Kidney tubule cell (primary cell): ENCODE results near the gene NCEH1.
"Not testable (repeated sequence)": the region's sequence is repeated elsewhere in the genome, so short reads cannot be mapped to it uniquely, and the experiment has no call there.

ENCODE experiments used
- DNase-seq: peaks from one replicate; pipeline ENCODE4 v3.0.0-alpha.2; 2018; ENCODE audit warnings: low spot score

NCEH1 gene

GRCh38 chr3:172710664-172711453 lies at the start of gene NCEH1:
Gene NCEH1 (minus strand): TSS chr3:172711067. CDS start chr3:172710984, 83 bp downstream.
- peak; percentile 100 for DNase-seq

GRCh38 chr3:172760416-172760815 lies 49.5 kb upstream of the NCEH1 start:
- peak; percentile 48 for DNase-seq

DNA sequence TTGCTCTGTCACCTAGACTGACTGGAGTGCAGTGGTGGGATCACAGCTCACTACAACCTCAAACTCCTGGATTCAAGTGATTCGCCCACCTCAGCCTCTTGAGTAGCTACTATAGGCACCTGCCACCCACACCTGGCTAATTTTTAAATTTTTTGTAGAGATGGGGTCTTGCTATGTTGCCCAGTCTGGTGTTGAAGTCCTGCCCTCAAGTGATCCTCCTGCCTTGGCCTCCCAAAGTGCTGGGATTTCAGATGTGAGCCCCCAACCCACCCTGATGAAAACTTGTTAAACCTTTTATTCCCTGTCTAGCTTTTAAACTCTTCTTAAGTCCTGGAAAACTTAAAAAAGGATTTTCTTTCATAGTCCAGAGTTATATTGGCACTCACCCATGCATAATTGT lies 42.3 kb upstream of the NCEH1 start:
- DNase-seq, result no peak

DNA sequence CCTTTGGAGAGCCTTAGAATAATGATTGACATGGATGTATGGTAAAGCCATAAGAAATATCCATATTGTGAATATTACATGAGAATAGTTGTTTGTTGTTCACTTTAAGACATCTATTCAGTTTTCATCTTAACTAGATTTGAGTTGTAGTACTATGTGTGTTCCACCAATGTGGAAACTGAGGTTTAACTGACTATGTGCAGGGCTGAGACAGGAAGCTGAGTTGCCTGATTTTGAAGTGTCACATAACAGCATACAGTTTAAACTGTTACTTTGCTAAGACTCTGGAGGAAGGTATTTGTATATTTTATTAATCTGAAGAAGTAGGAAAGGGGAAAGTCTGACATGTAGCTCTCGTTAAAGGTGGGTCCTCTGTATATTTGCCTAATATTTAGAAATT lies 41.8 kb upstream of the NCEH1 start:
- no peak for DNase-seq

- DNase-seq, result peak; percentile 50
Measured at GRCh38 chr3:172751175-172751704, 40.4 kb upstream of the NCEH1 start.

GRCh38 chr3:172750368-172751174 lies 39.7 kb upstream of the NCEH1 start, which contains the start of gene ECT2:
Gene ECT2 (plus strand): TSS chr3:172750726. CDS start chr3:172754531, 3,805 bp downstream.
- peak; percentile 100 for DNase-seq

DNA sequence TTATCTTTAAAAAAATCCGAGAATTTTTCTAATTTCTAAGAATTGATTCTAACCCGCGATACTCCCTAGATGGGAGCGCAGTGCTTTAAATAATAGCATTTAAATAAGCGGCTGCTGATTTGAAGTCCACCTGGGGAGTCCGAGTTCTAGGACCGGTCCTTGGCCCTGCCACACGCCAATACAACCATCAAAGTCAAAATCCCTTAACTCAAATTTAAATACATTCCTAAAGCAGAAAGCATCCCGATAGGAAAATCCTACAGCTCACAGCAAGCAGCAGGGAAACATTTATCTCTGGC lies 39.2 kb upstream of the NCEH1 start:
- no peak for DNase-seq

GRCh38 chr3:172749230-172749965 lies 38.5 kb upstream of the NCEH1 start:
- DNase-seq, result peak; percentile 98

GRCh38 chr3:172746475-172746874 lies 35.6 kb upstream of the NCEH1 start:
- DNase-seq, result peak; percentile 16

DNA sequence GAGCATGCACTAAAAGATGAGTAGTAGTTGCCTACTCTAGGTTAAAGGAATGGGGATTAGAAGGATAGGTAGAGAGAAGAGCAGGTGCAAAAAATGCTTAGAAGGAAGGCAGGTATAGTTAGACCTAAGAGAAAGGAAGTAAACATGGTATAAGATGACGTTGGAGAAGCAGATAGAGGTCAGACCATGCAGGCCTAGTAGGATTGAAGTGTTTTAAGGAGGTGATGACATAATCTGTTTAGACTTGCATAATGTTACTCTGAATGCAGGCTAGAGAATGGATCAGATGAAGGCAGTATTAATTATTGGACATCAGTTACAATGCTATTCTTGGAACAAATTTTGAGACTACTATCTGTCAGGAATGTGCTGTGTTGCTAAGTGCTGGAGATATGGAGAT lies 28.6 kb upstream of the NCEH1 start:
- no peak for DNase-seq

GRCh38 chr3:172735014-172735413 lies 24.1 kb upstream of the NCEH1 start:
- DNase-seq, result no peak

DNA sequence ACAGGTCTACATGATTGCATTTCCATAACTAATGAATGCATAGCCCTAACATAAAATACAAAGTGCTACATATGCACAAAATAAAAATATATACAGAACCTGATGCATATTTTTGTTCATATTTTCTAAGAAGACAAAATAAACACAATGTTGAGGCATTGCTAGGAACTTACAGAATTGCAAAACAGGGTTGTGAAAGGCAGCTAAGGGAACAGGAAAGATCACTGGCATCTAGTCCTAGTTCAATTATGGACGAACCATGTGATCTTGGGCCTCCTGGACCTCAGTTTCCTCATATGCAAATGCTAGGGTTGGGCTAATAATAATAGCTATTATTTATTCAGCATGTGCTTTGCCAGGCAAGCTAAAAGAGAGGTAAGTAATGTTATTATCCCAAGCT lies 15.5 kb upstream of the NCEH1 start:
- no peak for DNase-seq

DNA sequence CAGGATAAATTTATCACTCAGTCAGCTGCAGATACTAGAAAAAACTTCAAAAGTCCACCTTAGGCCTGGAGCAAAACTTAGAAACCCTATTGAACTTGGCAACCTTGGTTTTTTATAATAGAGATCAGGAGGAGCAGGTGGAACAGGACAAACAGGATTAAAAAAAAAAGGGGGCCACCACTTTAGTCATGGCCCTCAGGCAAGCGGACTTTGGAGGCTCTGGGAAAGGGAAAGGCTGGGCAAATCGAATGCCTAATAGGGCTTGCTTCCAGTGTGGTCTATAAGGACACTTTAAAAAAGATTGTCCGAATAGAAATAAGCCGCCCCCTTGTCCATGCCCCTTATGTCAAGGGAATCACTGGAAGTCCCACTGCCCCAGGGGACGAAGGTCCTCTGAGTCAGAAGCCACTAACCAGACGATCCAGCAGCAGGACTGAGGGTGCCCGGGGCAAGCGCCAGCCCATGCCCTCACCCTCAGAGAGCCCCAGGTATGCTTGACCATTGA lies 11.7 kb upstream of the NCEH1 start:
- DNase-seq, result not testable (repeated sequence)

- DNase-seq, result no peak
Measured at GRCh38 chr3:172717493-172718088, 6.7 kb upstream of the NCEH1 start.

DNA sequence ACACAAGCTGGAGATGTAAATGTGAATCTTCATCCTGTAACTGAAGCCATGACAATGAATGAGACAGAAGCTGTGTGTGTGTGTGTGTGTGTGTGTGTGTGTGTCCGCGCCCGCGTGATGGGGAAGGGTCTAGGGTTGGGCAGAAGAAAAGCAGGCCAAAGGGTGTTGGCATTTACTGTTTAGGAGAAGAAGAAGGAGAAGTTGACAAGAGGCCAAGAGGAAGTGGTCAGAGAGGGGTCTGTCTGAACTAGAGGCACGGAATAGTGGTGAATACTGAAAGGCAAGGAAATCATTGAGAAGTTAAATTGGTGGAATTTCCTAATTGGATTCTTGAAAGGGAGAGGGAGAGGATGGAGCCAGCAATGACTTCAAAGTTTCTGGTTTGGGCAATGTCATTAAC lies 5.6 kb upstream of the NCEH1 start:
- no peak for DNase-seq

DNA sequence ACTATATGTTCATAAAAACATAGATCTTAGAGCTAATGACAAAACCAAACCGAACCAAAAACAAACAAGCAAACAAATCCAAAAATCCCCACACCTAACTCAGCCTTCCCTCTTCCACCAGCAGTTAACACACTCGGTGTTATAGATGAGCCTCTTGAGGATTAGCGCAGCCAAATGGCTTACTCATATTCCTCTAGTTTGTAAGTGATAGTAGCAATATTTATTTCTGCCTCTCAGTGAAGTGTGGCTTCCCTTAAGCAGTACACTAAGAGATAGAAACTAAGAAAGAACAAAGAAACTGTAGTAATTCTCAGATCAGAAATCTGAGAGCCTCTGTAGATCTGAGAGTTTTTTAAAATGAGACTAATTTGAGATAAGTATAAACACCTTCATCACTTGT lies 2.4 kb upstream of the NCEH1 start:
- no peak for DNase-seq

DNA sequence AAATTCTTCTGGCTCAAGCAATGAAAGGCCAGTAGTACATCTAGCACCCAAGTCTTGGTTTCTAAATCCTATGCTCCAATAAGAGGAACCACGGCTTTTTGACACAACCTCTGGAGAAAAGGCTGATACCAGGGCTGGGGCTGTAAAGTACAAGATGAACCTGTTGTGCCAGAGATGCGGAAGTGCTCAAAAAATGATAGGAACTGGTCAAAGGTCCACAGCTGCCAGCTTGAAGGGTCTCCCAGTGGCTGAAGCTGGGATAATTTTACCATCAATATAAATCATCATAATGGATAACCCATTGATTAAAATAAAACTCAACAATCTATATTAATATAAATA lies 558 bp upstream of the NCEH1 start:
- DNase-seq, result no peak

- DNase-seq, result peak; percentile 26
Measured at GRCh38 chr3:172709774-172710663, 848 bp downstream of the NCEH1 start.

GRCh38 chr3:172708921-172709773 lies 1.7 kb downstream of the NCEH1 start:
- DNase-seq, result peak; percentile 42

DNA sequence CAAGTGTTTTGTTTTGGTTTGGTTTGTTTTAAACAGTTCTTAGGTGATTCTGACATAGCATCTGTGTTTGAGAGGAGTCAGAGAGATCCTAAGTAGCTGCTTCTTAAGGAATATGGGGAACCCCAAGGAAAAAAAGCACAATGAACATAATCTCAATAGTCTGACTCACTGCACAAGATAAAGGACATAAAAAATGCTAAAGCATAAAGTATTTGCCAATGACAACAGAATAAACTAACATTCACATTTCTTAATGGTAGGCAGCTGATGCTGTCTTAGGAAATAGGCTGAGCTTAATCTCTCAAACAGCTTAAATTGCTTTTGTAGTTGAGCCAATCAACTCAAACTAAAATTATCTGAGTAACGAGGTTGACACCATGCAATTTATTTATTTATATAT lies 2.9 kb downstream of the NCEH1 start:
- peak; percentile 39 for DNase-seq
